IMR-90 (cell line): Measurements from ENCODE around the gene SMTNL1.
A peak's percentile ranks its signal among the peaks of the same experiment; 100 is the strongest.

Experiments
- BHLHE40 ChIP-seq: fragments of 150-350 bp; IDR thresholded peaks from 2 replicates; pipeline ENCODE4 v1.6.1; 2016; ENCODE audit warnings: mild to moderate bottlenecking, low read depth, low read length
- CTCF ChIP-seq: conservative IDR thresholded peaks from 2 replicates; pipeline ENCODE4 v1.5.1; 2012; ENCODE audit warnings: mild to moderate bottlenecking, low read depth, low read length, improper control_type of control experiment
- FOS ChIP-seq: fragments of 150-350 bp; IDR thresholded peaks from 2 replicates; pipeline ENCODE4 v1.6.1; 2016; ENCODE audit warnings: low read depth, low read length
- MXI1 ChIP-seq: IDR thresholded peaks from 2 replicates; pipeline ENCODE4 v1.6.1; 2012; ENCODE audit warnings: low read depth, mild to moderate bottlenecking, low read length, moderate library complexity, borderline replicate concordance
- RAD21 ChIP-seq: IDR thresholded peaks from 2 replicates; pipeline ENCODE4 v1.6.1; 2012; ENCODE audit warnings: low read length, improper control_type of control experiment
- RCOR1 ChIP-seq: IDR thresholded peaks from 2 replicates; pipeline ENCODE4 v1.6.1; 2012; ENCODE audit warnings: mild to moderate bottlenecking, low read length, improper control_type of control experiment; ENCODE audit not compliant: insufficient replicate concordance
- SMC3 ChIP-seq: fragments of 150-350 bp; IDR thresholded peaks from 2 replicates; pipeline ENCODE4 v1.6.1; 2016; ENCODE audit warnings: low read depth, mild to moderate bottlenecking, antibody characterized with exemption, low read length, moderate library complexity
- USF2 ChIP-seq: fragments of 150-350 bp; IDR thresholded peaks from 2 replicates; pipeline ENCODE4 v1.6.1; 2017; ENCODE audit warnings: mild to moderate bottlenecking, antibody characterized with exemption, low read length, low read depth

DNA sequence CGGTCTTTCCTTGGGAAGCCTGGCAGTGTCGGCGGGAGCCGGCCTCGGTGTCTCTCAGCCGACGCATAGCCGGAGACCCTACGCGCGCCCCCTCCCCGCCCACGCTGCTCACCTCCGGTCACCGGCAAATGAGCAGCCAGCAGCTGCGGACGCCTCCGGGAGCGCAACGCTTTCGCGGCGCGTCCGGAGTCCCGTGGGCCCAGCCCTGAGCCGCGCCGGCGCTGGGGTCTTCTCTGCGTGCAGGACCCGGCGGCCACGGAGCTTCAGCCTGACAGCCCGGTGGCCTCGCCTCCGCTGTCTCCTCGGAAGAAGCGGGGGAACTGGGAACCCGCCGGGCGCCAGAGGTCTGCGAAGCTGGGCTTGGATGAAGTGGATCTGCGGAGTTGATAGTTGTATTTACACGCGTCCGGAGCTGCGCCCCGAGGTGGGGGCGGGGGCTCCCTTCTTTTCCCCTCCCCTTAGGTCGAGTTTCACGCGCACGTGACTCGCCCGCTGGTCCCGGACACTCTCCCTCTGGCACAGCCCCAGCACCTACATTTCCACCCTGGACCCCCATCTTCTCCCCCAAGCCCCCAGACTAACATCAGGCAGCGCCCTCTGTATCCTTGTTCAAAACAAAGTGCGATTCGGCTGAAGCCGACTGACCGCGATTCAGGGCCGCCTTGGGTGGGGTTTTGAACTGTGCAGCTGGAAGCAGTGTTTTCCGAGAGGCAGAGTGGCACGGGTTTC is 21.9 kb upstream of the SMTNL1 start, which contains the start of gene SLC43A1:
- TF ChIP-seq CTCF (no peak), MXI1 (no peak), USF2 (peak; percentile 90), BHLHE40 (peak; percentile 84), RAD21 (no peak), RCOR1 (no peak), SMC3 (no peak), FOS (no peak)
